ENCODE results near the gene REN. TPM values are rescaled to one million over a fixed set of nuclear protein-coding genes. Genes with fewer than 3 reads are reported as not detected.

REN gene
- total RNA-seq, 1 donor, result not detected

DNA sequence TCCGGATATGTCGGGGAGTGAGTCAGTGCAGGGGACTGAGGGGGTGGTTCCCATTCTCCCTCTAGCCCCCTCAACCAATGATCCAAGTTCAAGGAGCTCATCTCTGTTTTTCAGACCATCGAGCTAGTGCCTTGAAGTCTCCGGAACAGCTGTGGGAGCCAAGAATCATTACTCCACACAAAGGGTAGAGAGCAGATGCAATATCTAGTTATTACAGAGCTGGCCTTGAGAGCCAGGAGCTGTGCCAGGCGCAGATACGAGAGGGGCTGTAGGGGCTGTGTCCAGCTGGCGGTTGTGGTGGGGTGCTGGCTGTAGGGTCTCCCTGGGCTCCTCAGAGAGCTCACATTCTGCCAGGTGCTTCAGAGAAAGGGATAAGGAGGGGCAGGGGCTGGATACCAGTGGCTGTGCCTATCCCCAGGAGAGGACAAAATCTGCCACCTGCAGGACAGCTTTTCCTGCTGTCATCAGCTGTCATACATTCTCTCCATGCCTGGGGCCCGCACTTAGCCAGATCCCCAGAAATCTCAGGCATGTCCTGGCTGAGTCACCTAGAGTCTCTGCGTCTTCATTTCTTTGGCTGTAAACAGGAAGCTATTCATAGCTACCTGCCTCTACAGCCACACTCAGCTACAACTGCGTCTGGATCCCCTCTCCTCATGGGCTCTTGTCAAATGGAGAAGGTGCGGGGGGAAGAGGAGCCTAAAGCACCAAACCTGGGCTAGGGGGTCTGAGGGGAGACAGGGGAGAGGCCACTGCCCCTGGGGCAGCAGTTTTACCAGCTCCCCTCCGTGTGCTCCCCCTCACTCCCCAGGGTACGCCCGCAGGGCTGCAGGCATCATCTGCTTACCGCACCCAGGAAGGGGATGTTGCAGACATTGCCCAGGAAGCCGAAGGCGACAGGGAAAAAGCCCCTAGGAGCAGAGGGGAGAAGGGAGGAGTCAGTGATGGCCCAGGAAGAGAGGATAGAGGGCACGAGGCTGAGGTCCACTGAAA is 32.5 kb upstream of the REN start:
- H3K4me2 ChIP-seq (ENCODE audit: insufficient read depth, low read length), result no peak overlapping the region
- H3K79me2 ChIP-seq (ENCODE audit: insufficient read depth, low read length), result no peaks in the 10 kb centered on the region
- H3K27me3 ChIP-seq (ENCODE audit: insufficient read depth, low read length), result peaks cover 13% of the 10 kb centered on the region
- H4K20me1 ChIP-seq (ENCODE audit: insufficient read depth, low read length), result no peaks in the 10 kb centered on the region
- TF ChIP-seq, protein P1, sequence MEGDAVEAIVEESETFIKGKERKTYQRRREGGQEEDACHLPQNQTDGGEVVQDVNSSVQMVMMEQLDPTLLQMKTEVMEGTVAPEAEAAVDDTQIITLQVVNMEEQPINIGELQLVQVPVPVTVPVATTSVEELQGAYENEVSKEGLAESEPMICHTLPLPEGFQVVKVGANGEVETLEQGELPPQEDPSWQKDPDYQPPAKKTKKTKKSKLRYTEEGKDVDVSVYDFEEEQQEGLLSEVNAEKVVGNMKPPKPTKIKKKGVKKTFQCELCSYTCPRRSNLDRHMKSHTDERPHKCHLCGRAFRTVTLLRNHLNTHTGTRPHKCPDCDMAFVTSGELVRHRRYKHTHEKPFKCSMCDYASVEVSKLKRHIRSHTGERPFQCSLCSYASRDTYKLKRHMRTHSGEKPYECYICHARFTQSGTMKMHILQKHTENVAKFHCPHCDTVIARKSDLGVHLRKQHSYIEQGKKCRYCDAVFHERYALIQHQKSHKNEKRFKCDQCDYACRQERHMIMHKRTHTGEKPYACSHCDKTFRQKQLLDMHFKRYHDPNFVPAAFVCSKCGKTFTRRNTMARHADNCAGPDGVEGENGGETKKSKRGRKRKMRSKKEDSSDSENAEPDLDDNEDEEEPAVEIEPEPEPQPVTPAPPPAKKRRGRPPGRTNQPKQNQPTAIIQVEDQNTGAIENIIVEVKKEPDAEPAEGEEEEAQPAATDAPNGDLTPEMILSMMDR (IDR thresholded peaks at IDR 0.05; ENCODE audit: extremely low read depth, low read depth, low read length), result no peak
- peaks cover 9% of the 10 kb centered on the region for H3K4me1 ChIP-seq (ENCODE audit: insufficient read depth, low read length)
- H2AFZ ChIP-seq (ENCODE audit: low read length), result no peak overlapping the region
- no peaks in the 10 kb centered on the region for H3K36me3 ChIP-seq (ENCODE audit: insufficient read depth, low read length)
- peak; percentile 90 for DNase-seq (ENCODE audit: insufficient read length, low spot score, missing footprints)
- H3K4me3 ChIP-seq (ENCODE audit: insufficient read depth, low read length), result no peak overlapping the region
- no peak overlapping the region for H3K27ac ChIP-seq (ENCODE audit: low read depth, low read length)
- no peaks in the 10 kb centered on the region for H3K9me3 ChIP-seq (ENCODE audit: low read depth, low read length)

DNA sequence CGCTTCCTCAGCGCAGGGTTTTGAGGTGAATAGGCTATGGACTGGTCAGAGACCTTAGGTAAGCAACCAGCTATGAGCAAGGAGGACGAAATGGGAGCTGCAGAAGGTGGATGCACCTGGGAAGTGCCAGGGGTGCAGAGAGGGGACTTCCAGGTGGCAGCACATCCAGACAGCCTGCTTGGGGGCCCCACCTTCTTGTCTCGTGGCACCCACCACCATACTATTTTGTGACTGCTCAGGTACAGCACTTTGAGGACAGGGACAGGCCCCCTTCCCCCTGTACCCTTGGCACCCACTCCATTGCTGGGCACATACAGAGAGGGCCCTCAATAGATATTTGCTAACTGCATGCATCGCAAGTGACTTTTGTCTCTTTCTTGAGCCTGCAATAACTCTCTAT is 30.9 kb upstream of the REN start:
- no peaks in the 10 kb centered on the region for H3K9me3 ChIP-seq (ENCODE audit: low read depth, low read length)
- no peak for DNase-seq (ENCODE audit: insufficient read length, low spot score, missing footprints)
- peaks cover 9% of the 10 kb centered on the region for H3K4me1 ChIP-seq (ENCODE audit: insufficient read depth, low read length)
- H4K20me1 ChIP-seq (ENCODE audit: insufficient read depth, low read length), result no peaks in the 10 kb centered on the region
- H3K27ac ChIP-seq (ENCODE audit: low read depth, low read length), result no peak overlapping the region
- no peak overlapping the region for H3K4me3 ChIP-seq (ENCODE audit: insufficient read depth, low read length)
- no peaks in the 10 kb centered on the region for H3K36me3 ChIP-seq (ENCODE audit: insufficient read depth, low read length)
- H2AFZ ChIP-seq (ENCODE audit: low read length), result no peak overlapping the region
- H3K79me2 ChIP-seq (ENCODE audit: insufficient read depth, low read length), result no peaks in the 10 kb centered on the region
- peaks cover 4% of the 10 kb centered on the region for H3K27me3 ChIP-seq (ENCODE audit: insufficient read depth, low read length)
- no peak overlapping the region for H3K4me2 ChIP-seq (ENCODE audit: insufficient read depth, low read length)
- TF ChIP-seq, protein P1 (IDR thresholded peaks at IDR 0.05; ENCODE audit: extremely low read depth, low read depth, low read length), result no peak

DNA sequence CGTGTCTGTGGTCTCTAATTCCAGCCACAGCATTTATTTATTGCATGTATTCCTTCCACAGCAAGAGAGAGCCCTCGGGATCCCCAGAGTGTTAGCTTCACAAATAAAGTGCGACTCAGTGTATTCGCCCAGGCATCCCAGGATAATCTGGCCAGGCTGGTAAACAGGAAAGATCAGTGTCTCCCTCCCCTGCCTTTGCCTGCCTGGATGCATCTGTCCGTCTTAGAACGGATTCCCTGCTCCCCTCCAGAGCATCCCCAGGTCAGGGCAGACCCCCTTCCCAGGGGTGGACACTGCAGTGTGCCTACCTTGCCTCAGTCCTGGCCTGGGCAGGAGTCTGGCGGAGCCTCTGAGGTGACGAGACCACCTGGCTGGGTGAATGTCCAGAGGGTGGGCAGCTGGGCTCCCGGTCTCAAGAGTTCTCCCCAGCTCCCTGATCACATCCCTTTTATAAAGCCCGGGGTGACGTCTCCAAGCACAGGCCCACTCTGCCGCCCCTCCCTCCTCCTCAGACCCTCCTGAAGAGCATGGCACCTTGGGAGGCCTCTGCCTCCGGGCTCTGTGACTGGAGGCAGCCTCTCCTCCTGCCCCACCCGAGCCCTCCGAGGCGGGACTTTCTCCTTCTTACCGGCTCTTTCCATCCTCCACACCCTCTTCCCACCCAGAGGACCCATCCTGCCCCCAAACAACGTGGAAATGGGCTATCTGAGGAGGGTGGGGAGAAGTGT is 30.1 kb upstream of the REN start, which contains the start of gene KISS1:
Gene KISS1 (minus strand): TSS at position 424 of the 728 bp plus-strand sequence. CDS start 3,615 bp downstream, outside the sequence.
- H2AFZ ChIP-seq (ENCODE audit: low read length), result peak within 1 kb of the TSS; percentile 23

More for the DNA sequence above, 30.1 kb upstream of the REN start, which contains the start of gene KISS1:
- no peak within 1 kb of the TSS for H3K4me3 ChIP-seq (ENCODE audit: insufficient read depth, low read length)
- H3K27ac ChIP-seq (ENCODE audit: low read depth, low read length), result no peak within 1 kb of the TSS
- H3K27me3 ChIP-seq (ENCODE audit: insufficient read depth, low read length), result peaks cover 11% of the 10 kb centered on the region
- H3K36me3 ChIP-seq (ENCODE audit: insufficient read depth, low read length), result no peaks in the 10 kb centered on the region
- no peaks in the 10 kb centered on the region for H3K9me3 ChIP-seq (ENCODE audit: low read depth, low read length)
- no peaks in the 10 kb centered on the region for H4K20me1 ChIP-seq (ENCODE audit: insufficient read depth, low read length)
- DNase-seq (ENCODE audit: insufficient read length, low spot score, missing footprints), result no peak
- peaks cover 9% of the 10 kb centered on the region for H3K4me1 ChIP-seq (ENCODE audit: insufficient read depth, low read length)
- TF ChIP-seq, protein P1 (IDR thresholded peaks at IDR 0.05; ENCODE audit: extremely low read depth, low read depth, low read length), result no peak
- no peak within 1 kb of the TSS for H3K4me2 ChIP-seq (ENCODE audit: insufficient read depth, low read length)
- H3K79me2 ChIP-seq (ENCODE audit: insufficient read depth, low read length), result no peaks in the 10 kb centered on the region

Measured in osteoblast (primary cell).